Measurements from ENCODE around the gene MAP4K4. TPM values are rescaled to one million over a fixed set of nuclear protein-coding genes. Genes with fewer than 3 reads are reported as not detected.

Gene MAP4K4
- total RNA-seq, 1 donor from 2014 or later: 48.0 TPM

DNA sequence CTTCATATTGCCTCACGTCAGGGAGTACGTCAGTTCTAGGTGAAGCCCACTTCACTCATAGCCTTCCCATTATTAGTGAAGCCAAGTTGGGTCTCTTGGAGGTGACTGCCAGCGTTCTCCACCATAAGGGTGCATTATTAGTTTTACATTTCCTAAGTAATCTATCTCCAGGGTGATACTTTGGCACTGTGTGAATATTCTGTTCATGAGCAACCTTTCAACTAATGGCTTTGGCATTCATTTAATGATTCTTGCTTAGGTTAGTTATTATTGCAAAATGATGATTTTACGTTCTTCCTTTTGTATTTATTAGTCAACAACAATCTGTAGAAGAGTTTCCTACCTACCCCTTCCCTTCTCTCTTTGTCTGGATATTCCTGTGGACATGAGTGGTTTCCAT lies 97.5 kb downstream of the MAP4K4 start:
- TF ChIP-seq, protein P1, sequence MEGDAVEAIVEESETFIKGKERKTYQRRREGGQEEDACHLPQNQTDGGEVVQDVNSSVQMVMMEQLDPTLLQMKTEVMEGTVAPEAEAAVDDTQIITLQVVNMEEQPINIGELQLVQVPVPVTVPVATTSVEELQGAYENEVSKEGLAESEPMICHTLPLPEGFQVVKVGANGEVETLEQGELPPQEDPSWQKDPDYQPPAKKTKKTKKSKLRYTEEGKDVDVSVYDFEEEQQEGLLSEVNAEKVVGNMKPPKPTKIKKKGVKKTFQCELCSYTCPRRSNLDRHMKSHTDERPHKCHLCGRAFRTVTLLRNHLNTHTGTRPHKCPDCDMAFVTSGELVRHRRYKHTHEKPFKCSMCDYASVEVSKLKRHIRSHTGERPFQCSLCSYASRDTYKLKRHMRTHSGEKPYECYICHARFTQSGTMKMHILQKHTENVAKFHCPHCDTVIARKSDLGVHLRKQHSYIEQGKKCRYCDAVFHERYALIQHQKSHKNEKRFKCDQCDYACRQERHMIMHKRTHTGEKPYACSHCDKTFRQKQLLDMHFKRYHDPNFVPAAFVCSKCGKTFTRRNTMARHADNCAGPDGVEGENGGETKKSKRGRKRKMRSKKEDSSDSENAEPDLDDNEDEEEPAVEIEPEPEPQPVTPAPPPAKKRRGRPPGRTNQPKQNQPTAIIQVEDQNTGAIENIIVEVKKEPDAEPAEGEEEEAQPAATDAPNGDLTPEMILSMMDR (IDR thresholded peaks at IDR 0.05): no peak
- intact Hi-C loops (cut with DNase I): no loop called here
- Histone ChIP-seq H3K36me3 (no peaks in the 10 kb centered on the region), H3K27me3 (no peaks in the 10 kb centered on the region), H3K9me3 (no peaks in the 10 kb centered on the region), H3K4me3 (no peak overlapping the region), H3K4me1 (peaks cover 0 to 24% of the 10 kb centered on the region in 2 donors), H3K27ac (no peak overlapping the region)
- no peak for DNase-seq (ENCODE audit: low spot score in 2 of 2)

- Histone ChIP-seq H3K4me1 (peaks cover 0 to 11% of the 10 kb centered on the region in 2 donors), H3K27me3 (no peaks in the 10 kb centered on the region), H3K36me3 (no peaks in the 10 kb centered on the region), H3K4me3 (no peak overlapping the region), H3K27ac (no peak overlapping the region), H3K9me3 (no peaks in the 10 kb centered on the region)
- TF ChIP-seq, protein P1 (IDR thresholded peaks at IDR 0.05): no peak
- intact Hi-C loops (cut with DNase I): no loop called here
- DNase-seq (ENCODE audit: low spot score in 2 of 2): no peak
Observed at GRCh38 chr2:101796825-101797600, 99.5 kb downstream of the MAP4K4 start.

DNA sequence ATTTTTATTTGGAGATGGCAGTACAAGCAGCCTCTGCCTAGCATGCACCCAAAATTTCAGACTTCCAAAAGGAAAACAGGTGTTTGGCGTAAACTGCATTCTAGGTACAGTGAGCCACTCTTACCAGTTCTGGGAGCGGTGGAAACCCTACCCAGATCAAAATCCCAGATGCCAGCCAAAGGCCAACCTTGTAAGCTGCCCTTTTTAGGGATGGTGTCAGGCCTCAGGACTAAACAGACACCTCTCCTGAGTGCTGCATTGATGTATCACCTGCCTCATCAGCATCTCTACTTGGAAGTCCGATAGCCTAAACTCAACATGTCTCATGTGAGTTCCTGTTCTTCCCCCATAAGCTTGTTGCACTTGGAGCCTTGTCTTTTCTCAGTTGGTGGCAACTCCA lies 104.0 kb downstream of the MAP4K4 start:
- DNase-seq (ENCODE audit: low spot score in 2 of 2): no peak
- Histone ChIP-seq H3K9me3 (no peaks in the 10 kb centered on the region), H3K27me3 (no peaks in the 10 kb centered on the region), H3K27ac (no peak overlapping the region), H3K4me3 (no peak overlapping the region), H3K4me1 (peaks cover 2 to 9% of the 10 kb centered on the region in 2 donors), H3K36me3 (no peaks in the 10 kb centered on the region)
- TF ChIP-seq, protein P1 (IDR thresholded peaks at IDR 0.05): no peak
- intact Hi-C loops (cut with DNase I): no loop called here

DNA sequence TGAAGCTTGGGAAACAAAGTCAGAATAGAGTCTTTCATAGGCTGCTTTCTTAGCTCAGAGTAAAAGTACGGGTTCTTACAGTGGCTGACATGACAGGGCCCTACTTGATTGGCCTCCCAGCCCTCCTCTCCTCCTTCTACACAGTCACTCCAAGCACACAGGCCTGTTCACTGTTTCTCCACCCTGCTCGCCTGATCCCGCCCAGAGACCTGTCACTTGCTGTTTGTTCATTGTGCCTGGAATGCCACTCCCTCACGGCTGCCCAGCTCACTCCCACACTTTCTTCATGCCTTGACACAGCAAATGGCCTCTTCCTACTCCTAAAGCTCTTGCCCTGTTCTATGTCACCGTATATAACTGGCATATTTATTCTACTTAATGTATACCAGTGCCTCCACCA lies 104.8 kb downstream of the MAP4K4 start:
- H3K4me1 ChIP-seq: peaks cover 3 to 17% of the 10 kb centered on the region in 2 donors
- no peaks in the 10 kb centered on the region for H3K27me3 ChIP-seq
- H3K4me3 ChIP-seq: no peak overlapping the region
- no peak for DNase-seq (ENCODE audit: low spot score in 2 of 2)
- no peaks in the 10 kb centered on the region for H3K36me3 ChIP-seq
- intact Hi-C loops (cut with DNase I): no loop called here
- no peaks in the 10 kb centered on the region for H3K9me3 ChIP-seq
- H3K27ac ChIP-seq: no peak overlapping the region
- TF ChIP-seq, protein P1 (IDR thresholded peaks at IDR 0.05): no peak

DNA sequence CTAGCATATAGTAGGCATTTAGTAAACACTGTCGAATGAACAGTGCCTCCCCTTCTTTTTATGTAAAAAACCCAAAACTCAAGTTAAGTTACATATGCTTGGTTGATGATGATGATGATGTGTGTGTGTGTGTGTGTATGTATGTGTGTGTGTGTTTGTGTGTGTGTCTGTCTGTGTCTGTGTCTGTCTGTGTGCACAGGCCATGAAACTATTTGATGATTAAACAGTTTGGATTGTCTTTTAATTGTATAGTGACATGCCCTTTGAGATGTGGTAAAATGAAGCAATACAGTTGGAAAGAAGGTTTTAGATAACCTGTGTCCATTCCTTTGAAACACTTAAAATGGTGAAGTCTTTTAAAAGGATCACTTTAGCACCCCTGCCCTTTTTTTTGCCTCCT lies 105.6 kb downstream of the MAP4K4 start:
- Histone ChIP-seq H3K9me3 (no peaks in the 10 kb centered on the region), H3K27me3 (no peaks in the 10 kb centered on the region), H3K27ac (no peak overlapping the region), H3K36me3 (no peaks in the 10 kb centered on the region), H3K4me3 (no peak overlapping the region), H3K4me1 (peaks cover 3 to 20% of the 10 kb centered on the region in 2 donors)
- intact Hi-C loops (cut with DNase I): no loop called here
- no peak for DNase-seq (ENCODE audit: low spot score in 2 of 2)
- TF ChIP-seq, protein P1 (IDR thresholded peaks at IDR 0.05): no peak
